Measurements from ENCODE around the gene AEBP2.

Gene AEBP2

DNA sequence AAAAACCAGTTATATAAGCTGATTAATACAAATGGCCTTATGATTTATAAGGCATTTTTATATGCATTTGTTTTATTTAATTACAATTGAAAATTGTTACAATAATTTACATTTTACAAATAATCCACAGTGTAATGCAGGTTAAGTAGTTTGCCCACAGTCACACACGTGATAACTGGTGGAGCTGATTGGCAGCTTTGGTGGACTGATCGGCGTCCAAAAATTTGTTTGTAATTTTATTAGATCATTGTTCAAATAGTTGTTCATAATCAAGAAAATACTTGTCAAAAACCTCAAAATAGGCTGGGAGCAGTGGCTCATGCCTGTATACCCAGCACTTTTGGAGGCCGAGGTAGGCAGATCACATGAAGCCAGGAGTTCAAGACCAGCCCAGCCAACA, 59.7 kb downstream of the AEBP2 start:
- in situ Hi-C loops (cut with MboI; ENCODE audit: low sequenced_read_pairs) = no loop called here

DNA sequence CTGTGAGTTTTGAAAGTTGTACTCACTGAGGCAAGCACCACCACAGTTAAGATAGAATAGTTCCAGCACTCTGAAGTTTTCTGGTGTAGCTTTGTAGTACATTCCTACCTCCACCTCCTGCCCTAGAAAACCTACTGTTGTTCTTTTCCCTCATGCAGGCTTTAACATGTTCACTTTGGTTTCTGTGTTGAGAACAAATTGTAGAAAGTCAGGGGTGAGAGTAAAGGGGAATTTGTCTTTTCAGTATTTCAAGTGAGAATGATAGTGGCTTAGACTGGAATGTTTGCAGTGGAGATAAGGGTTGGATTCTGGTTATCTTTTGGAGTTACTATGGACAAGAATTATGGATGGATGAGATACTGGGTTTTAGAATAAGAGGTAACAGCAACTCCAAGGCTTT, 67.2 kb downstream of the AEBP2 start:
- in situ Hi-C loops (cut with MboI; ENCODE audit: low sequenced_read_pairs) = no loop called here

DNA sequence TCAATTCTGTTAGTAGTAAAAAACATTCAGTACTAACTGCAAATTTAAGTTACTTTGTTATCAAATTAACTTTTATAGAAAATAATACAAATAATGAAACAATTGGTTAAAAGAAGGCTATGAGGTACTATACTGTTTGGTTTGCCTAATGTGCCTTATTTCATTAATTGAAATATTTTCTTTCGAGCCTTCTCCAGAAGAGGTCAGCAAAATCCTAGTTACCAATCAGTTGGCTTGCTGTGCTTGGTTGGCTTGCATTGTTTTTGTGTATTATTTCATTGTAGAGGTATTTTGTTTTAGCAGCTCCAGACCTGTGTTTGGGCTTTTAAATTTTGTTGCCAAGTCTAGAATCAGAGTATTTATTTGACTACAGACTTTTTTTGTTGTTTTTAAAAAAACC, 68.5 kb downstream of the AEBP2 start:
- in situ Hi-C loops (cut with MboI; ENCODE audit: low sequenced_read_pairs) = no loop called here

DNA sequence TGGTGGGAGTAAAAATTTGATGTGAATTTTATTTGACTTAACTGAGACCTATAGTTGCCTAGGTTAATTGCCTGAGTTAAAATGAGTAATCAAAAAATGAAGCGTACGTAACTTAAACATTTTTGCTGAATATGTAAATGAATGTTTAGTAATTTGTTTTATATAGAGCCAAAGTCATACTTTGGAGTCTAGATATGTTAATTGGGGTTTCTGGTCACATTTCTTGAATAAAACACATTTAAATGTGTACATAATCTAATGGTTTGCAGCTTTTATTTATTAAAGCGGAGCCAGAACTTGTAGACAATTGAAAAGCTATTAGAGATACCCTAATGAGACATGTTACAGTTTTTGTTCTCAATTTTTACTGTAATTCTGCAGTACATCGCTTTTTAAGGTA, 71.2 kb downstream of the AEBP2 start:
- in situ Hi-C loops (cut with MboI; ENCODE audit: low sequenced_read_pairs) = no loop called here

DNA sequence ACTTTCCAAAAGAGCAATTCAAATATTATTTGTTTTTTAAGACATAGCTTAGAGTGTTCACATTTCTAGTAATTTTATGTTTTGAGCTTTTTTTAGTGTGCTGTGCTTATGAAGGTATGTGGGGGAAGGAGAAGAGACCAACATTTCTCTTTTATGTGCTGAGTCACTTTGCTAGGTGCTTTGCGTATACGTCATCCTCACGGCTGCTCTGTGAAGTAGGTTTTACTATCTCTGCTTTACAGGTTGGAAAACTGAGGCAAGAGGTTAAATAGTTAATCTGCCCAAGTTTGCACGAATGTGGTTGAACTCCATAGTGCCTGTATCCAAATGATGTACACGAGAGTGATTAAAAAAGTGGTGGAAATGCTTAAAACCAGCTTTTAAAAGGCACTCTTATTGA, 75.9 kb downstream of the AEBP2 start:
- in situ Hi-C loops (cut with MboI; ENCODE audit: low sequenced_read_pairs) = no loop called here

DNA sequence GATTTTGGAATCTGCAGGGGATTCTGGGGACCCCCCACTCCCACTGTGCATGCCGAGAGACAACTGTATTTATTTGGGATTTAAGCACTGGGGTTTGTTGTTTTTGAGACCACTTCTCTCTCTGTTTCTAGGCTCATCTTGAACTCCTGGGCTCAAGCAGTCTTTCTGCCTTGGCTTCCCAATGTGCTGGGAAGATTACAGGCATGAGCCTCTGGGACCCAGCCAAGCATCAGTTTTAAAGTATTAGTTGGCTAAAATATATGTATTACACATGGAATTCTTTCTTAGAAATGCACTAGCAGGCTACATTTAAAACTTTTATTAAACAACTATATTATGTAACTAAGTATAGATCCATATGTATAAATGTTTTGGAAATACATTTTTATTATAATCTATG, 78.3 kb downstream of the AEBP2 start:
- in situ Hi-C loops (cut with MboI; ENCODE audit: low sequenced_read_pairs) = no loop called here

DNA sequence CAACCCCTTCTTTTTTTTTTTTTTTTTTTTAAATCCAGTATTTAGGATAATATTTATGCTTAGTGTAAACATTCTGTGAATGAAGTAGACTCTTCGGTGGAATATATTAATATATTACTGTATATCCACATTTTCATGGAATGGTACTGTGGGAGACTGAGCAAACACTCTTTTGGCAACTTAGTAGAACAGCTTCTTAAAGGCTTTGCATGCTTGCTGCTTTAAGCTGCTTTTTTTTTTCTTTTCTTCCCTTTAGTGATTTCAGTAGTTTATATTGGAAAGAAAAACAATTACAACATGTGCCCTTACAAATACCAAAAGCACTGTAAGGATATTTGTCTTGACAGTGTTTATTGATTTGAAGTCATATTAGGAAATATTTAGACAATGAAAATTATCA, 78.9 kb downstream of the AEBP2 start:
- in situ Hi-C loops (cut with MboI; ENCODE audit: low sequenced_read_pairs) = no loop called here

DNA sequence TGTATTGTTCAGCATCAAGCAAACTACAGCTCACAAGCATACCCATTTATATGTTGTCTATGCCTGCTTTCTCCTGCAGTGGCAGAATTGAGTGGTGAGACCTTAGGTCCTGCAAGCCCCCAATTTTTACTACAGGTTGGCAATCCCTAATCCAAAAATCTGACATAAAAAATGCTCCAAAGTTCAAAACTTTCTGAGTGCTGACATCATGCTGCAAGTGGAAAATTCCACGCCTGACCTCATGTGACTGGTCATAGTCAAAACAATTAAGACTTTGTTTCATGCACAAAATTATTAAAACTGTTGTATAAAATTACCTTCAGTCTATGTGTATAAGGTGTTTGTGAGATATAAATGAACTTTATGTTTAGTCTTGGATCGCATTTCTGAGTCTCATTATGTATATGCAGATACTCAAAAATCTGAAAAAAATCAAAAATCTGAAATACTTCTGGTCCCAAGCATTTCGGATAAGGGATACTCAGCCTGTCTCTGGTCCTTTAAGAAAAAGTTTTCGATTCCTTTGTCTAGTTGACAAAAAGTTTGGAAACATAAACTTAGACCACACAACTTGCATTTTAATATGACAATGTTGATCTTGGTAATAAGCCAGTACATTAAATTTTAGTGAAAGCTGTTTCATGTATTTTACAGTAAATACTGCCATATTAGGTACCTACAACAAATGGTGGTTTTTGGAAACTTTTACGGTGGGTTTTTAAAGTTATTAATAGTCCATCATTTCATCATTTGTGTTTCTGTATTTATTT, 81.5 kb downstream of the AEBP2 start:
- in situ Hi-C loops (cut with MboI; ENCODE audit: low sequenced_read_pairs) = no loop called here

DNA sequence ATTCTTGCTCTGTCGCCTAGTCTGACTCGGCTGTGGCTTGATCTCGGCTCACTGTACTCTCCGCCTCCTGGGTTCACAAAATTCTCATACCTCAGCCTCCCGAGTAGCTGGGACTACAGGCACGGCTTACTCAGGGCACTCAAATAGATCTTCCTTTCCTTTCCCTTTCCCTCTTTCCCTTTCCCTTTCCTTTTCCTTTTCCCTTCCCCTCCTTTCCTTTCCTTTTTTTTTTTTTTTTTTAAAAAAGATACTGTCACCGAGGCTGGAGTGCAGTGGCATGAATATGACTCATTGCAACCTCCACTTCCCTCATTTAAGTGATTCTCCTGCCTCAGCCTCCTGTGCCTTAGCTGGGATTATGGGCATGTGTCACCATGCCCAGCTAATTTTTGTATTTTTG, 86.0 kb downstream of the AEBP2 start:
- in situ Hi-C loops (cut with MboI; ENCODE audit: low sequenced_read_pairs) = no loop called here

DNA sequence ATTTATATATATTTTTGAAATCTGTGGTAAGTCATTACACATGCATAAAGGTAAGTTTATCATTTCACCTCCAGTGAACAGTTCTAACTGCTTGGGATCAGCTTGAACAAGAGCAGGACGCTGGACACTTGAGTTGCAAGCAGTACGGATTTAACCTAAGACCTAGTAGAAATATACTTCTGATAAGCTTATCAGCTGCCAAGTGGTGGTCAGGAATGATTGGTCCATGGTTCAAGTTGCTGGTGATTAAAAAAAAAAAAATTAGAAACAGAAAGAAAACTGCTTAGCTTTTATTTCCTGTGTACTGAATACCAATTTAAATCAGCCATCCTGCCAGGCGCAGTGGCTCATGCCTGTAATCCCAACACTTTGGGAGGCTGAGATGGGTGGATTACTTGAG, 88.6 kb downstream of the AEBP2 start:
- in situ Hi-C loops (cut with MboI; ENCODE audit: low sequenced_read_pairs) = no loop called here

DNA sequence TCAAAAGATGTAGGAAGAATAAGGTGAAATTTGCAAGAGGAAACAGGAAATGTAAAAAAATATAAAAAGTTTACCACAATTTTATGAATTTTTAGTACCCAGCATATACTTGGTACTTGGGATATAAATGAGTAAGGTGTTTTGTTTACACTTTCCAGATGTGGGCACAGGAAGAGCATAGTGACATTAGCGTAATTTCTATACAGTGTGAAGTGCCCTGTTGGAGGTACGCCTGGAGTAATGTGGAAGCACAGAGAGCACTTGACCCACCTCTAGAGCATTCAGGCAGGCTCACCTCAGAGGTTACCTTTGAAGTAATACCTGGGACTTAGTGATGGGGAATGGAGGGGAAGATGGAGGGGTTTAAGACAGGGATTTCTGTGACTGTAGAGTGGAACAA, 89.5 kb downstream of the AEBP2 start:
- in situ Hi-C loops (cut with MboI; ENCODE audit: low sequenced_read_pairs) = no loop called here

DNA sequence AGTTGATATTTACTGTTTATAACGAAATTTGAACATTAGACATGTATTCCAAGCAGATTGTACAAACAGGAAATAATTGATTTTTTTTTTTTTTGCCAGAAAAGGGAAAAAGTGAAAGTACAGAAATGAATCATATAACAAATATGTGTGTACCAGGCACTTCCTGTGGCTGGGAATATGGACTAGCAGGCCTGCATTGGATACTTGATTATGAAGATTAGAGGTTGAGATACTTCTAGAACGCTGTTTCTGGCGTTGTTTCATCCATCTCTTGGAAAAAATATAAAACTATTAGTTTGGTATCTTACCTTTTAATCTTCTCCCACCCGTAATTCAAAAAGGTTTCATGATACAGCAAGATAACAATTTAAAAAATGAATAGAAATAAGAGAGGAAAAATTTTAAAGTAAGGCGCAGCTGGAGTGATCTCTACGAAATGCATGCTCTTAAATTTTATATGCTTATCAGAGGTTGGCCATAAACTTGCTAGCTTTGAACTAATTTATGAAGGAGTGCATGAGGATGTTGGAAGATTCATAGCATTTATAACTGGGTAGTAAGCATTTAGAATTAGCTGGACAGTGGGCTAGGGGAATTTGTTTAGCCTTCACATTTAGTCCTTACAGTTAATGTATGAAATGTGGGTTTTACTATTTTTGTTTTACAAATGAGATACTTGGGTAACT, 90.8 kb downstream of the AEBP2 start:
- in situ Hi-C loops (cut with MboI; ENCODE audit: low sequenced_read_pairs) = no loop called here

DNA sequence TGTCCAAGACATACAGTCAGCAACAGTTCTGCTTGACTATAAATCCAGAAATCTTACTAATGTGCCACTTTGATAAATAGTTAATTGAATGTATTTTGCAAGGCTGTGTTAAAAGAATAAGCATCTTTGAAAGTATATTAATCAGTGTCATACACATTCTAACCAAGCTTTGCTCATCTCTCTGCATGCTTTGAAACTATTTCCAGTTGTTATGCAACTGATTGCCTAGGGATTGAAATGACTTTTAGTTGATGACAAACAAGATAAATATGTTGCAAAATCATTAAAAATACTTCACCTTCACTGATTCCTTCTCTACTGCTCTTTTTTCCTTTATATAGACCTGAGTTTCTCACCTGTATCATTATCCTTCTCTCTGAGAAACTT, 91.3 kb downstream of the AEBP2 start:
- in situ Hi-C loops (cut with MboI; ENCODE audit: low sequenced_read_pairs) = no loop called here

DNA sequence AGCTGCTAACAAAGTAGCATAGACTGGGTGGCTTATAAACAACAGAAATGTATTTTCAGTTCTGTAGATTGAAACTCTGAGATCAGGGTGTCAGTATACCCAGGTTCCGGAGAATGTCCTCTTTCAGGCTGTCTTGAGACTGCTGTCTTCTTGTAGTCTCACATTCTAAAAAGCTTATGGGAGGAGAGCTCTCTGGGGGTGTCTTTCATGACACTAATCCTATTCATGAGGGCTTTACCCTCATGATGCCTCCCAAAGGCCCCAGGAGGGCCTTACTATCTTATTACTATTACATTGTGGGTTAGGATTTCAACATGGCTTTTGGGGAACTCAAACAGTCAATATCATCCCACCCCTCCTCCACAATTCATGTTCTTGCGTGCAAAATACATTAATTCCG, 94.3 kb downstream of the AEBP2 start:
- in situ Hi-C loops (cut with MboI; ENCODE audit: low sequenced_read_pairs) = no loop called here

DNA sequence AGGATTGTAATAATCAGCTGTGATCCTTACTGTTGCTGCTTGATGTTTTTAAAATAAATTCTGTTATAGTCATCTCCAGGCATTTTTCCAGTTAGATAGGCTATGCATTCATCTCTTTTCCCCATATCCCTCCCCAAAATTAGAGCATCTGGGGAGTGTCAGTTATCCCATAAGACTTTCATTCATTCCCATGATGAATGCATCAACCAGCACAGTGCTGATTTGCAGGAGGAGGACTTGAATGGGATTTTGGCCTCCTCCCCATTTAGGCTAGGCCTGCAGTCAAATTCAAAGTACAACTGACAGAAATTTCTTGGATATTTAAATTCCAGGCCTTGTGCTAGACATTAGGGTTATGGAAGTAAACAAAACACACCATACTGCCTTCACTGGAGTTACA, 99.8 kb downstream of the AEBP2 start:
- in situ Hi-C loops (cut with MboI; ENCODE audit: low sequenced_read_pairs) = no loop called here

DNA sequence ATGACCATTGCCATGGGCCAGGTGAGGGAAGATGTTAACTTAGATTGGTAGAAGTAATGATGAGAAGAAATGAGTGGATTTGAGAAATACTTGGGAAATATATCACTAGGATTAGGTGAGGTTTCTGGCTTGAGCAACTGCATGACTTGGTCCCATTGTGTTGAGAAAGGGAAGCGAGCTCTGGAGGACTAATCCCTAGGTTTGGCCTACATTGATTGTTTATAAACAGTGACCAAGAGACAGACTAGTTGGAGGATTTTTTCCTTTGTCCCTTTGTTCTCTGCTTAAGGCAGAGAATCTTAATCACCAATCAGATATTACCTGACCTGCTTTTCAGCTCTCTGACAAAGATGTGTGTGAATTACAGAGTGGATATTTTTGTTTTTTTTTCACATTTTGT, 100.5 kb downstream of the AEBP2 start:
- in situ Hi-C loops (cut with MboI; ENCODE audit: low sequenced_read_pairs) = no loop called here

DNA sequence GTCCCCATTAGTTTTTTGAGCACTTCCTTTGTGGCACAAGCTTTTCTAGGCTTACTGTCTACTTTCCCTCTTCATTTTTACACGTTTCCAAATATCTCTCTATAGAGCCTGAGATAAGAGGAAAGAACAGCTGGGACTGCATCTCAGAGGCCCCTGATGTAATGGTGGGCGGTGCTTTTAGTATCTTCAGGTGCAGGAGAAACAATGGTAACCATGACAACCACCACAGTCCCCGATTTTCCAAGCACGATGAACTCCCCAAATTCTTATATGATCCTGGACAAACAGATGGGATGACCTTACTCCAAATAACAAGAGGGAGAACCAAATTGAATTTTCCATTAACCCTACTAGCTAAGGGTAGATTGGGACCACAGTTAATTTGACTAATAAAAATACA, 103.3 kb downstream of the AEBP2 start:
- in situ Hi-C loops (cut with MboI; ENCODE audit: low sequenced_read_pairs) = no loop called here

DNA sequence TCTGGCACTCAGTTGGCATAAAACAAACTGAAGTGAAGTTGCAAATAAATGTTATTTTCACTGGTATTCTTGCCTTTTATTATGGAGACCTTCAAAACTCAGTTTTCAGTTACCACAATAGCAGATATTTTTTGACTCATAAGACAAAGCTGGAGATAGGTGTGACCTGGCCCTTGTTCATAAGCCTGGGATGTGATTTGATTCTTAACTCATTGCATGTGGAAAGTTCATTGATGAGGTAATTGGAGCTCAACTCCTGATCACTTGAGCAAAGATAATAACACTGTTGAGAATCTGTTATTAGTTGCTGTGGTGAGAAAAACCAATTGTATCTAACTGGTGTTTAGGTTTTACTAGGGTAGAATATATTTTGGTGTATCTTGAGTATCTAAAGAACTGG, 105.1 kb downstream of the AEBP2 start:
- in situ Hi-C loops (cut with MboI; ENCODE audit: low sequenced_read_pairs) = no loop called here

DNA sequence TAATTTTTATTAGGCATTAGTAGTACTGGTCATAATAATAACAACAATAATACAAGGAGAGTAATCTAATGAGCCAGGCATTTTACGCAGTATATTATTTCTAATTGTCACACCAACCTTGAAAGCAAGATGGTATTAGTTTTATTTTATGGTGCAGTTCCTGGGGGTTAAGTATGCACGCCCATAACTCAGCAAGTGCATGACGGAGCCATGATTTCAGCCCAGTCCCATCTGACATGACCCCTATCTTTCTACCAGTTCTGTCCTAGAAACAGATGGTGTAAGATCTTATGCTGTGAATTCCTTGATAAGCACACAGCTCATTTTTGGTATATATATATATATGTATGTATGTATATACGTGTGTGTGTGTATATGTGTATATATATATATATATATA, 106.0 kb downstream of the AEBP2 start:
- in situ Hi-C loops (cut with MboI; ENCODE audit: low sequenced_read_pairs) = no loop called here

DNA sequence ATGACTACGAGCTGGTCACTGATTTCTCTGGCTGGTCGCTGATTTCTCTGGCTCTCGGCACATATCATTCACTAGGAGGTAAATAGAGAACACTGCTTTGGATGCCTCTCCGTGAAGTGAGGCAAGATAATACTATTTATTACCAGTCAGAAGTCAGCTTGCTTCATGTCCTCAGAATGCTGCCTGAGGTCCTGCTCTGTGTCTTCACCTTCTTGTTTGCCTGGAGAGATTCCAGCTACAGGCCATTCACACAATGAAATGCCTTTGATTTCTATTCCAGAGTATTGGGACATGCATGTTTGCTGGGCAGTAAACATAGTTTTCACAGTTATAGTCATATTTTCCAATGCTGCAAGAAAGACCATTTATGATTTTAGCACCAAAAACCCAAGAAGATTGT, 106.7 kb downstream of the AEBP2 start:
- in situ Hi-C loops (cut with MboI; ENCODE audit: low sequenced_read_pairs) = no loop called here

DNA sequence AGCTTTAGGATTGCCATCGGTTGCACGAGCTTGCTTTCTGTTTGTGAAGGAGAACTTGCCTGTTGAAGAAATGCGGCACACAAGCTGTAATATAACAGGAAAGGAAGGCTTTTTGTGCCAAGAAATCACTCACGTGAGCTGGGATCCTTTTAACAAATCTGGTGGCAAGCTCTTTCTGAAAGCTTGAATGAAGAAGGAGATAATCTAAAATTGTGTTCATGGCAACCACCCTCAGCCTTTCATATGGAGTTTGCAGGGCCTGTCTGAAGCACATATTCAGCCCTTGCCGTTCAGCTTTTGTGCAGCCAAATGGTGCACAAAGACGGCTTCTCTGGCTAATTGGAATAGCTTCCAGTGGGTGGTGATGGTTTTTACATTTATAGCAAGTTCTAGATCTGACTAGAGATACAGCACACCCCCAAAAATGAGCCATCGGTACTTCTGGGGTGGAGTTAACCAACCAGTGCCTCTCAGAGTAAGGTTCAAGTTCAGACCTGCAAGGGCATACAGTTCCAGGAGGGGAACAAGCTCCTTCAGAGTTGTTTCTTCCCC, 107.4 kb downstream of the AEBP2 start:
- in situ Hi-C loops (cut with MboI; ENCODE audit: low sequenced_read_pairs) = no loop called here

DNA sequence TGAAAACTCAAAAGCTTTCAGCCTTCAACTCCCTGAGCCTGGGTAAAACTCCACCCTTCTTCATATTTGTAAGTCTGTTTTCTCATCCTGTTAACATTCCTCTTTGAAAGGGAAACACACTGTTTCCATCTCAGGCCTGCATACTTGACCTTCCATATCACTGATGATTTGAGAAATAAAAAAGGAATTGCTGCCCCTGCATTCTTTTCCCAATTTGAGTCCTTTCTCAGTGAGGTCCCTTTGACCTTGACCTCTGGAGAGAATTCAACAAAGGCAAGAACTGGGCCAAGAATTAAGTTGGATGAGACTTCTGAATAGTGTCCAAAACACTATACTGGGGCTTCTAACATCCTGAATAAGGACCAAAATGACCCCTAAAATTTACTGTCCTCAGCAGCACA, 108.0 kb downstream of the AEBP2 start:
- in situ Hi-C loops (cut with MboI; ENCODE audit: low sequenced_read_pairs) = no loop called here

DNA sequence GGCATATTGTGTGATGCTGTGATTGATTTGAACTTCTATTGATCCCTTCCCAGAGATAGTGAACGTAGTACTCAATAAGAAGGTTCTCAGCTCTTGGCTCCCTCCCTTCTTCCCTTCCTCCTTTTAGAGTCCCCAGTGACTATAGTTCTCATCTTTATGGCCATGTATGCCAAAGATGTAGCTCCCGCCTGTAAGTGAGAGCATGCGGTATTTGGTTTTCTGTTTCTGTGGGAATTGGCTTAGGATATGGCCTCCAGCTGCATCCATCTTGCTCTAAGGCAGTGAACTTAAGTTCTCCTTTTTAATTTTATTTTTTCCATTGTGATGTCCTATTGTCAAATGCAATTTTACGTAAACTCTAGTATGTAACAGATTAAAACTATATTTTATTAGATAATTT, 109.5 kb downstream of the AEBP2 start:
- in situ Hi-C loops (cut with MboI; ENCODE audit: low sequenced_read_pairs) = no loop called here
